Aorta (tissue), 5 donors: ENCODE results near the gene HIF3A. TPM values are rescaled to one million over a fixed set of nuclear protein-coding genes. Genes with fewer than 3 reads are reported as not detected.

ENCODE experiments used
- ATAC-seq: fragments of 200-7000 bp; cut with Tn5 transposase; one replicate; pipeline ENCODE4 v1.9.1; 2022; ENCODE audit warnings: moderate library complexity; ENCODE audit not compliant: low FRiP score
- DNase-seq, 2 donors: peaks; one replicate each; pipeline ENCODE4 v3.0.0-alpha.2; 2020
- H3K27ac ChIP-seq, 2 donors: one replicate each; pipeline ENCODE4 v1.5.1; 2013; ENCODE audit warnings: low read length in 2 of 2, mild to moderate bottlenecking in 2 of 2, moderate library complexity in 2 of 2, control low read depth in 1 of 2, inconsistent platforms in 1 of 2, low read depth in 1 of 2
- H3K27me3 ChIP-seq, 2 donors: one replicate each; pipeline ENCODE4 v1.6.1; 2013; ENCODE audit warnings: control low read depth in 1 of 2, low read length in 1 of 2, mild to moderate bottlenecking in 1 of 2, moderate library complexity in 1 of 2; ENCODE audit not compliant: insufficient read depth in 2 of 2, control insufficient read depth in 1 of 2
- H3K36me3 ChIP-seq, 2 donors: one replicate each; pipeline ENCODE4 v1.6.1; 2013; ENCODE audit warnings: control low read depth in 1 of 2, low read length in 1 of 2, mild to moderate bottlenecking in 1 of 2; ENCODE audit not compliant: insufficient read depth in 2 of 2, control insufficient read depth in 1 of 2
- H3K4me1 ChIP-seq, 2 donors: one replicate each; pipeline ENCODE4 v1.6.1; 2013; ENCODE audit warnings: low read length in 2 of 2, control low read depth in 1 of 2, mild to moderate bottlenecking in 1 of 2, moderate library complexity in 1 of 2; ENCODE audit not compliant: insufficient read depth in 2 of 2, control insufficient read depth in 1 of 2
- H3K4me3 ChIP-seq, 2 donors: one replicate each; pipeline ENCODE4 v1.5.1; 2013; ENCODE audit warnings: low read length in 2 of 2, control low read depth in 1 of 2, mild to moderate bottlenecking in 1 of 2
- H3K9me3 ChIP-seq: one replicate; pipeline ENCODE4 v1.6.1; 2013; ENCODE audit warnings: mild to moderate bottlenecking, low read length; ENCODE audit not compliant: control insufficient read depth
- WGBS, 2 donors: extraction: QIAGEN DNeasy Blood & Tissue Kit; methylation state at CpG; one replicate each; pipeline ENCODE4 v1.1.7; 2013; 5-methylcytosine and 5-hydroxymethylcytosine counted together
- intact Hi-C, 2 donors: fragments of 100-400 bp; cut with DNase I; formaldehyde crosslinking; loops; one replicate each; pipeline versions ENCODE4 v1.14.2 to v1.15.0; 2022
- polyA plus RNA-seq, 2 donors: library from polyadenylated mRNA; stranded (reverse); fragments of 200-250 nt; gene quantifications; one replicate each; pipeline ENCODE4 v1.2.3, GENCODE V29; 2013
- total RNA-seq, 2 donors: library from RNA; stranded (reverse); fragmentation: NEBNext Ultra II Directional; extraction: Animal tissue kit (Norgen Biotek cat#: 25700); gene quantifications; one replicate each; pipeline ENCODE4 v1.2.1, GENCODE V29; 2021
- donor health status: healthy with polysubstance abuse.
- donor health status: Bipolar disorder and iron deficiency.
- donor health status: DM: no; HTN: no; CAD: no.
- donor health status: DM: no; HTN: no; CAD: no.
- donor health status: DM: yes; HTN: yes; CAD: no.

Gene HIF3A
- total and polyA plus RNA-seq, 4 donors = 7.0 to 78.4 (median 46.5) TPM

- Histone ChIP-seq H3K27me3 (no peaks in the 10 kb centered on the region), H3K9me3 (no peaks in the 10 kb centered on the region), H3K27ac (peak within 1 kb of the TSS in 1 of 2 donors; percentile 29), H3K4me3 (peak within 1 kb of the TSS; percentile 63 to 69), H3K4me1 (peaks cover under 1 to 3% of the 10 kb centered on the region in 2 donors), H3K36me3 (no peaks in the 10 kb centered on the region)
- DNase-seq (peak; percentile 94 to 97), ATAC-seq (peak; percentile 90)
- WGBS, 2 donors = 0 to 1% methylated on average over 62 of the region's 62 CpGs
- intact Hi-C loops = loop anchor here (5.0 kb wide), 2 partner anchors 45 to 165 kb away; no protein-coding TSS in a partner anchor
Measured at GRCh38 chr19:46346821-46347571, 50.2 kb downstream of the HIF3A start, which contains the start of gene PPP5C. Gene PPP5C, plus strand, starts transcription at chr19:46347087. Its CDS starts 10 bp downstream, at chr19:46347097.

GRCh38 chr19:46347572-46347883 lies 50.7 kb downstream of the HIF3A start:
- Histone ChIP-seq H3K36me3 (no peaks in the 10 kb centered on the region), H3K4me3 (peak overlapping the region in 1 of 2 donors; percentile 69), H3K4me1 (peaks cover 2 to 3% of the 10 kb centered on the region in 2 donors), H3K27ac (no peak overlapping the region), H3K27me3 (no peaks in the 10 kb centered on the region), H3K9me3 (no peaks in the 10 kb centered on the region)
- WGBS, 2 donors = 1 to 2% methylated on average over 3 of the region's 3 CpGs
- DNase-seq = no peak
- ATAC-seq = no peak
- intact Hi-C loops = loop anchor here (5.0 kb wide), 2 partner anchors 45 to 165 kb away; no protein-coding TSS in a partner anchor

GRCh38 chr19:46347985-46348384 lies 51.1 kb downstream of the HIF3A start:
- intact Hi-C loops = loop anchor here (5.0 kb wide), 2 partner anchors 46 to 164 kb away; no protein-coding TSS in a partner anchor
- no peak for ATAC-seq
- no peaks in the 10 kb centered on the region for H3K27me3 ChIP-seq
- H3K4me3 ChIP-seq = no peak overlapping the region
- WGBS, 2 donors = 71 to 84% methylated on average over 4 to 5 of the region's 5 CpGs
- H3K9me3 ChIP-seq = no peaks in the 10 kb centered on the region
- peak in 1 of 2 donors; percentile 3 for DNase-seq
- H3K4me1 ChIP-seq = peaks cover 2 to 3% of the 10 kb centered on the region in 2 donors
- H3K27ac ChIP-seq = no peak overlapping the region
- H3K36me3 ChIP-seq = no peaks in the 10 kb centered on the region

GRCh38 chr19:46349311-46349993 lies 52.6 kb downstream of the HIF3A start:
- Histone ChIP-seq H3K36me3 (peaks cover 0 to 3% of the 10 kb centered on the region in 2 donors), H3K27ac (no peak overlapping the region), H3K27me3 (no peaks in the 10 kb centered on the region), H3K4me3 (no peak overlapping the region), H3K9me3 (no peaks in the 10 kb centered on the region), H3K4me1 (peaks cover 2 to 3% of the 10 kb centered on the region in 2 donors)
- ATAC-seq (no peak), DNase-seq (peak; percentile 30 to 46)
- WGBS, 2 donors = 70 to 73% methylated on average over 11 of the region's 11 CpGs
- intact Hi-C loops = loop anchor here (5.0 kb wide), 2 partner anchors 47 to 163 kb away; no protein-coding TSS in a partner anchor

GRCh38 chr19:46350029-46350757 lies 53.4 kb downstream of the HIF3A start:
- Histone ChIP-seq H3K36me3 (peaks cover 0 to 3% of the 10 kb centered on the region in 2 donors), H3K27me3 (no peaks in the 10 kb centered on the region), H3K9me3 (no peaks in the 10 kb centered on the region), H3K4me1 (peaks cover 2 to 3% of the 10 kb centered on the region in 2 donors), H3K4me3 (no peak overlapping the region), H3K27ac (peak overlapping the region in 1 of 2 donors; percentile 68)
- ATAC-seq (no peak), DNase-seq (peak; percentile 48 to 69)
- 24 to 34% methylated on average over 8 of the region's 8 CpGs for WGBS, 2 donors
- intact Hi-C loops = no loop called here

- intact Hi-C loops = no loop called here
Measured at GRCh38 chr19:46350758-46351159, 53.9 kb downstream of the HIF3A start.

GRCh38 chr19:46351241-46352041 lies 54.6 kb downstream of the HIF3A start:
- ATAC-seq = peak; percentile 26
- no peak overlapping the region for H3K4me3 ChIP-seq
- 4 to 6% methylated on average over 18 of the region's 18 CpGs for WGBS, 2 donors
- H3K27ac ChIP-seq = peak overlapping the region in 1 of 2 donors; percentile 68
- intact Hi-C loops = no loop called here
- peaks cover 0 to 3% of the 10 kb centered on the region in 2 donors for H3K36me3 ChIP-seq
- H3K4me1 ChIP-seq = peaks cover 2 to 3% of the 10 kb centered on the region in 2 donors
- no peaks in the 10 kb centered on the region for H3K27me3 ChIP-seq
- no peaks in the 10 kb centered on the region for H3K9me3 ChIP-seq
- peak; percentile 89 to 94 for DNase-seq

More at GRCh38 chr19:46350758-46351159, 53.9 kb downstream of the HIF3A start:
- Histone ChIP-seq H3K36me3 (peaks cover 0 to 3% of the 10 kb centered on the region in 2 donors), H3K27ac (peak overlapping the region in 1 of 2 donors; percentile 68), H3K4me1 (peaks cover 2 to 3% of the 10 kb centered on the region in 2 donors), H3K27me3 (no peaks in the 10 kb centered on the region), H3K9me3 (no peaks in the 10 kb centered on the region), H3K4me3 (no peak overlapping the region)
- ATAC-seq (no peak), DNase-seq (peak; percentile 64 to 72)
- 38% methylated on average over 8 of the region's 8 CpGs for WGBS, 2 donors
